Mucosa of rectum (tissue), 2 donors: ENCODE measurements around the gene CLSTN2.

Experiments
- H3K27ac ChIP-seq, 2 donors: one replicate each; pipeline ENCODE4 v1.7.0; 2013; ENCODE audit warnings: inconsistent platforms in 2 of 2, low read depth in 2 of 2, low read length in 2 of 2
- H3K27me3 ChIP-seq, 2 donors: one replicate each; pipeline ENCODE4 v1.7.0; 2013; ENCODE audit warnings: low read length in 2 of 2; ENCODE audit not compliant: control insufficient read depth in 2 of 2, insufficient read depth in 2 of 2
- H3K36me3 ChIP-seq, 2 donors: one replicate each; pipeline ENCODE4 v1.7.0; 2013; ENCODE audit warnings: low read length in 2 of 2; ENCODE audit not compliant: control insufficient read depth in 2 of 2, insufficient read depth in 2 of 2
- H3K4me1 ChIP-seq, 2 donors: one replicate each; pipeline ENCODE4 v1.7.0; 2013; ENCODE audit warnings: low read length in 2 of 2, mild to moderate bottlenecking in 1 of 2; ENCODE audit not compliant: control insufficient read depth in 2 of 2, insufficient read depth in 2 of 2
- H3K4me3 ChIP-seq, 2 donors: one replicate each; pipeline ENCODE4 v1.7.0; 2013; ENCODE audit warnings: low read length in 2 of 2
- H3K9ac ChIP-seq, 2 donors: one replicate each; pipeline ENCODE4 v1.7.0; 2013; ENCODE audit warnings: low read length in 2 of 2, low read depth in 1 of 2, mild to moderate bottlenecking in 1 of 2
- H3K9me3 ChIP-seq, 2 donors: one replicate each; pipeline ENCODE4 v1.7.0; 2013; ENCODE audit warnings: low read length in 2 of 2; ENCODE audit not compliant: control insufficient read depth in 2 of 2
- donor health status: healthy.
- donor health status: Normal muscosa, but diverticular disease.

Gene CLSTN2

DNA sequence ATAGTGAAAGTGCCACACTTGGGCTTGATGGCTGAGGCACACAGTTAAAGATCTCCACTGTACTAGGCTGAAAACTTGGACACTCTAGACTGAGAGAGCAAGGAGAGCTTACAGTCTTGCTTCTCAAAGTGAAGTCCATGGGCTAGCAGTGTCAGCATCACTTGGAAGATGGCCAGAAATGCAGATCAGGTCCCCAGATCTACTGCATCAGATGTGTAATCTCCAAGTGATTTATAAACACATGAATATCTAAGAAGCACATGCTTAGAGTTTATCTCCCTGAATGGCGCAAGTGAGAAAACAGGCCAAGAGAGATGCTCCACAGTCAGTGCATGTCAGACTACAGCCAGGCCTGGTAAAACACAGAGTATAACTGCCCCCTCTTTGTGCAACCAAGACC, 308.6 kb downstream of the CLSTN2 start:
- Histone ChIP-seq H3K9ac (no peak overlapping the region), H3K4me3 (no peak overlapping the region), H3K9me3 (no peaks in the 10 kb centered on the region), H3K27me3 (no peaks in the 10 kb centered on the region), H3K27ac (no peak overlapping the region), H3K36me3 (no peaks in the 10 kb centered on the region), H3K4me1 (no peaks in the 10 kb centered on the region)

DNA sequence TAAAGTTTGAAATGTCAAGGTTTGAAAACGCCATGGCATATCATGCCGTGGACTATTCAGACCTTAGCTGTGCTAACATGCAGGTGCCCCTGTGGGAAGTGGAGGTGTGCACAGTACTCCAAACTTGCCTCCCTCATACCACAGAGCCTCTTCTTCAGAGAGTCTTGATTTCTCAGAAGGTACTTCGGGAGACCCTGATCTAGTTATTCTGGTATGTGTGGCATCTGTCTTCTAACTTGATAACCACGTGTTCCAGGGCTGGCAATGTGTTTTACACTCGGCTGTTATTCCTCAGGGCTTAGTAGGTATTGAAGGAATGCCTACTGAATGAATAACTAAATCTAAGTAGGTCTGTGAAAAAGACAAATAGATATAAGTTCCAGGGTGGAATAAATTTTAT, 309.9 kb downstream of the CLSTN2 start:
- no peaks in the 10 kb centered on the region for H3K27me3 ChIP-seq
- no peak overlapping the region for H3K27ac ChIP-seq
- no peak overlapping the region for H3K9ac ChIP-seq
- H3K4me3 ChIP-seq: no peak overlapping the region
- H3K9me3 ChIP-seq: no peaks in the 10 kb centered on the region
- H3K36me3 ChIP-seq: no peaks in the 10 kb centered on the region
- no peaks in the 10 kb centered on the region for H3K4me1 ChIP-seq

- no peaks in the 10 kb centered on the region for H3K4me1 ChIP-seq
- H3K9ac ChIP-seq: no peak overlapping the region
- H3K27ac ChIP-seq: no peak overlapping the region
Measured at GRCh38 chr3:140246578-140246977, 311.6 kb downstream of the CLSTN2 start.

DNA sequence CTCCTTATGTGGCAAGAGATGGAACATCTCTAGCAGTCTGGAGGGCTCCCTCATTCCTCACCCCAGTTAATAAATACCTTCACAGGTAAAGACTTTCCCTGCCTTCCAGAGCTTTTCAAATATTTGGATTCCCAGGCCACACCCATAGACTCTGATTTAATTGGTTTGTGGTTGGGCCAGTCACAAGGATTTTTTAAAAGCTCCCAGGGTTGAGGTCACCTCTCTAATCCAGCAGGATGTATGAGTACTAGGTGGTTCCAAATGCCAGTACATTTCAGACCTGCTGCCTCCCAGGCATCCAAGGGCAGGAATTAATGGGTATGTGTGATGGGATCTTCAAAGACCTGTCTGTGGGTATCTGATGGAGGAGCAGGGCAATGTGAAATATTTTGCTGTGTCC, 312.8 kb downstream of the CLSTN2 start:
- Histone ChIP-seq H3K4me3 (no peak overlapping the region), H3K4me1 (no peaks in the 10 kb centered on the region), H3K36me3 (no peaks in the 10 kb centered on the region), H3K9me3 (no peaks in the 10 kb centered on the region), H3K9ac (no peak overlapping the region), H3K27me3 (no peaks in the 10 kb centered on the region), H3K27ac (no peak overlapping the region)

More at GRCh38 chr3:140246578-140246977, 311.6 kb downstream of the CLSTN2 start:
- Histone ChIP-seq H3K4me3 (no peak overlapping the region), H3K27me3 (no peaks in the 10 kb centered on the region), H3K36me3 (no peaks in the 10 kb centered on the region), H3K9me3 (no peaks in the 10 kb centered on the region)

GRCh38 chr3:140249188-140249587, 314.2 kb downstream of the CLSTN2 start:
- H3K4me1 ChIP-seq: no peaks in the 10 kb centered on the region
- H3K4me3 ChIP-seq: no peak overlapping the region
- no peak overlapping the region for H3K9ac ChIP-seq
- no peak overlapping the region for H3K27ac ChIP-seq
- no peaks in the 10 kb centered on the region for H3K36me3 ChIP-seq
- no peaks in the 10 kb centered on the region for H3K27me3 ChIP-seq
- H3K9me3 ChIP-seq: no peaks in the 10 kb centered on the region

DNA sequence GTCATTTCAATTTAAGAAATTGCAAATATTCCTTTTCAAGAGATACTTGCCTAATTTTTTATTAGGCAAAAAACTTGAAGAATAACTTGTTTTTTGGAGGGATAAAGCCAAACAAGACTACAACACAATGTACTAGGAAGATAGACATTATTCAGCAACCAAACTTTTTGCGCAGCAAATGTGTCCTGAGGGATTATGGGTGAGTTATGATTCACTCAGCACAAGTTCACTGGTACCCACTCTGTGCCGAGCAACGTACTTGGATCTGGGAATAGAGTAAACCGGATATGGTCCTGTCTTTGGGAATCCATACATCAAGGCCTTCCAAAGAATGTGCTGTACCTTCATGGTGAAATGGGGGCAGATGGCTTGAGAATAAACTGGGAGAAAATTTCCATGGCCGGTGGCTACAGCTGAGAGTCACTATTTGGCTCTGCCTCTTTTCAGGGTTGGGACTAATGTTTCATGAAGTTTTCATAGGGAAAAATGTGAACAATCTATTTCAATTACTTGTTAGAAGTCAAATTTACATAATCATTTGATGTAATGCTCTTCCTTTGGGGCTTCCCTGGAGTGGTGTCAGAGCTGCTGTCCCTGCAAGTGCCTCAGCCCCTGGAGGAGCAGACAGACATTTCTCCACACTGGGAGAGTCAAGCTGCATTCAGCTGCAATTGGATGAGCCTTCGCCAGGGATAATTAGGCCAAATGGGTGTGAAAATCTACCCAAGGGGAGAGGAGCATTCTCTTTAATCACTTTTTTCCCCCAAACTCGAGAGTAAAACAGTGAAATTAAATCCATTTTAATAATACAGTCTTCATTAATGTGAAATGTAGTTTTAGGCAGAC, 315.2 kb downstream of the CLSTN2 start:
- H3K27ac ChIP-seq: no peak overlapping the region
- H3K4me1 ChIP-seq: no peaks in the 10 kb centered on the region
- H3K36me3 ChIP-seq: no peaks in the 10 kb centered on the region
- no peak overlapping the region for H3K9ac ChIP-seq
- H3K4me3 ChIP-seq: no peak overlapping the region
- no peaks in the 10 kb centered on the region for H3K9me3 ChIP-seq
- no peaks in the 10 kb centered on the region for H3K27me3 ChIP-seq

GRCh38 chr3:140250945-140251344, 316.0 kb downstream of the CLSTN2 start:
- no peaks in the 10 kb centered on the region for H3K36me3 ChIP-seq
- H3K9ac ChIP-seq: no peak overlapping the region
- H3K9me3 ChIP-seq: no peaks in the 10 kb centered on the region
- H3K27ac ChIP-seq: no peak overlapping the region
- no peaks in the 10 kb centered on the region for H3K4me1 ChIP-seq
- no peak overlapping the region for H3K4me3 ChIP-seq
- no peaks in the 10 kb centered on the region for H3K27me3 ChIP-seq

GRCh38 chr3:140251678-140252077, 316.7 kb downstream of the CLSTN2 start:
- Histone ChIP-seq H3K9me3 (no peaks in the 10 kb centered on the region), H3K27me3 (no peaks in the 10 kb centered on the region), H3K27ac (no peak overlapping the region), H3K4me1 (no peaks in the 10 kb centered on the region), H3K9ac (no peak overlapping the region), H3K4me3 (no peak overlapping the region), H3K36me3 (no peaks in the 10 kb centered on the region)

- no peaks in the 10 kb centered on the region for H3K27me3 ChIP-seq
- no peak overlapping the region for H3K4me3 ChIP-seq
Measured at GRCh38 chr3:140252812-140253656, 318.0 kb downstream of the CLSTN2 start.

DNA sequence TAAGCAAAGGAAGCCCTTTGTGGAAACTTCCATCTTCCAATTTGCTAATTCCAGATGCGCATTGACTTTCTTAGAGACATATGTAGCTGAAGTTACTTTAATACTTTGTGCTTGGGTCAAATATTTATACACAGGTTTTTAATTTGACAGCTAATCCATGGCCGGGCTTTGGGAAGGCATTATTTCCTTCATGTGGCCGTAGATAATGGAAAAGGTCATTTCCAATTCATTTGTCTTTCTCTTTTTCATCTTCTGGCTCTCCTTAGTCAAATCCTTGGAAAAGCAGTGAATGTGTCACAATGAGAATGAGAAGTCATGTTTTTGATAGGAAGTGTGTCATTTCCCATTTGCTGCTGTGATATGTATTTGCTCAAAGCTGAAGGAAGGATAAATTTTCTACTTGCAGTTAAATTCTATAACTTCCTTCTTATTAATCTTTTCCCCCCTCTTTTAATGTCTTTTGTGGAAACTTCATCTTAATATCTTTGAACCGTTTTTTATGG, 323.3 kb downstream of the CLSTN2 start:
- Histone ChIP-seq H3K9ac (no peak overlapping the region), H3K36me3 (no peaks in the 10 kb centered on the region), H3K9me3 (no peaks in the 10 kb centered on the region), H3K27ac (no peak overlapping the region), H3K4me3 (no peak overlapping the region), H3K27me3 (no peaks in the 10 kb centered on the region), H3K4me1 (no peaks in the 10 kb centered on the region)

More at GRCh38 chr3:140252812-140253656, 318.0 kb downstream of the CLSTN2 start:
- H3K9me3 ChIP-seq: no peaks in the 10 kb centered on the region
- H3K9ac ChIP-seq: no peak overlapping the region
- H3K27ac ChIP-seq: no peak overlapping the region
- H3K36me3 ChIP-seq: no peaks in the 10 kb centered on the region
- H3K4me1 ChIP-seq: no peaks in the 10 kb centered on the region
